ENCODE measurements around the gene SESTD1. TPM values are rescaled to one million over a fixed set of nuclear protein-coding genes. Genes with fewer than 3 reads are reported as not detected.
A peak's percentile ranks its signal among the peaks of the same experiment; 100 is the strongest.

The SESTD1 gene
- total and polyA plus RNA-seq, 2 of the 13 experiments (the other 11 are each of a cell fraction or from before 2014, with no cell fraction given): 74.4 to 101 TPM

DNA sequence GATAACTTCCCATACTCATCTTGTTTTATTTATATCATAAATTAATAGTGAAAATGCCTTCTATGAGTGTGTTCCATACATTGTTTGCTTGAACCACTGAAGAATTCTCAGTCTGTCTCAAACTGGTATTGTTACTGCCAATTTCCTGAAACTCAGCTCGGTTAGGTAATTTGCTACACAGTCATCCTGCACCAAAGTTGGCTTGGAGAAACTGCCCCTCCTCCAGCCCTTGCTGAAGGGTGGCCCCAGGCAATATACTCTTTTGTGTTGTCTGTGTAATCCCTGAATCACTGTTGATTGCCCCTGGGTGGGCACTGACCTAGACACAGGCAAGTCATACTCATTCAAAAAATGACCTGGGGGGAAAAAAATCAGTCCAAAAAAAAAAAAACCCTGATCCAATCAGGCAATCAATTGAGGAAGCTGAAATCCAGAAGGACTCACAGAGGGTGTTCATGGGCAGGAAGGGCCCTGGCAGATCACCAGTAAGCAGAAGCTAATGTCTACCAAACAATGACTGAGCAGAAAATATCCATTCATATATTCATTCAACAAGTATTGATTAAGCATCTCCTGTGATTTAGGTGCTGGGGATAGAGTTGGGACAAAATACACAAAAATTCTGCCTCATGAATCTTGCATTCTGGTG, 3.8 kb upstream of the SESTD1 start (continued):
- TF ChIP-seq, protein P1, sequence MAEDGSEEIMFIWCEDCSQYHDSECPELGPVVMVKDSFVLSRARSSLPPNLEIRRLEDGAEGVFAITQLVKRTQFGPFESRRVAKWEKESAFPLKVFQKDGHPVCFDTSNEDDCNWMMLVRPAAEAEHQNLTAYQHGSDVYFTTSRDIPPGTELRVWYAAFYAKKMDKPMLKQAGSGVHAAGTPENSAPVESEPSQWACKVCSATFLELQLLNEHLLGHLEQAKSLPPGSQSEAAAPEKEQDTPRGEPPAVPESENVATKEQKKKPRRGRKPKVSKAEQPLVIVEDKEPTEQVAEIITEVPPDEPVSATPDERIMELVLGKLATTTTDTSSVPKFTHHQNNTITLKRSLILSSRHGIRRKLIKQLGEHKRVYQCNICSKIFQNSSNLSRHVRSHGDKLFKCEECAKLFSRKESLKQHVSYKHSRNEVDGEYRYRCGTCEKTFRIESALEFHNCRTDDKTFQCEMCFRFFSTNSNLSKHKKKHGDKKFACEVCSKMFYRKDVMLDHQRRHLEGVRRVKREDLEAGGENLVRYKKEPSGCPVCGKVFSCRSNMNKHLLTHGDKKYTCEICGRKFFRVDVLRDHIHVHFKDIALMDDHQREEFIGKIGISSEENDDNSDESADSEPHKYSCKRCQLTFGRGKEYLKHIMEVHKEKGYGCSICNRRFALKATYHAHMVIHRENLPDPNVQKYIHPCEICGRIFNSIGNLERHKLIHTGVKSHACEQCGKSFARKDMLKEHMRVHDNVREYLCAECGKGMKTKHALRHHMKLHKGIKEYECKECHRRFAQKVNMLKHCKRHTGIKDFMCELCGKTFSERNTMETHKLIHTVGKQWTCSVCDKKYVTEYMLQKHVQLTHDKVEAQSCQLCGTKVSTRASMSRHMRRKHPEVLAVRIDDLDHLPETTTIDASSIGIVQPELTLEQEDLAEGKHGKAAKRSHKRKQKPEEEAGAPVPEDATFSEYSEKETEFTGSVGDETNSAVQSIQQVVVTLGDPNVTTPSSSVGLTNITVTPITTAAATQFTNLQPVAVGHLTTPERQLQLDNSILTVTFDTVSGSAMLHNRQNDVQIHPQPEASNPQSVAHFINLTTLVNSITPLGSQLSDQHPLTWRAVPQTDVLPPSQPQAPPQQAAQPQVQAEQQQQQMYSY (CRISPR knock-in tag; IDR thresholded peaks at IDR 0.05): no peak
- TF ChIP-seq, protein P2, sequence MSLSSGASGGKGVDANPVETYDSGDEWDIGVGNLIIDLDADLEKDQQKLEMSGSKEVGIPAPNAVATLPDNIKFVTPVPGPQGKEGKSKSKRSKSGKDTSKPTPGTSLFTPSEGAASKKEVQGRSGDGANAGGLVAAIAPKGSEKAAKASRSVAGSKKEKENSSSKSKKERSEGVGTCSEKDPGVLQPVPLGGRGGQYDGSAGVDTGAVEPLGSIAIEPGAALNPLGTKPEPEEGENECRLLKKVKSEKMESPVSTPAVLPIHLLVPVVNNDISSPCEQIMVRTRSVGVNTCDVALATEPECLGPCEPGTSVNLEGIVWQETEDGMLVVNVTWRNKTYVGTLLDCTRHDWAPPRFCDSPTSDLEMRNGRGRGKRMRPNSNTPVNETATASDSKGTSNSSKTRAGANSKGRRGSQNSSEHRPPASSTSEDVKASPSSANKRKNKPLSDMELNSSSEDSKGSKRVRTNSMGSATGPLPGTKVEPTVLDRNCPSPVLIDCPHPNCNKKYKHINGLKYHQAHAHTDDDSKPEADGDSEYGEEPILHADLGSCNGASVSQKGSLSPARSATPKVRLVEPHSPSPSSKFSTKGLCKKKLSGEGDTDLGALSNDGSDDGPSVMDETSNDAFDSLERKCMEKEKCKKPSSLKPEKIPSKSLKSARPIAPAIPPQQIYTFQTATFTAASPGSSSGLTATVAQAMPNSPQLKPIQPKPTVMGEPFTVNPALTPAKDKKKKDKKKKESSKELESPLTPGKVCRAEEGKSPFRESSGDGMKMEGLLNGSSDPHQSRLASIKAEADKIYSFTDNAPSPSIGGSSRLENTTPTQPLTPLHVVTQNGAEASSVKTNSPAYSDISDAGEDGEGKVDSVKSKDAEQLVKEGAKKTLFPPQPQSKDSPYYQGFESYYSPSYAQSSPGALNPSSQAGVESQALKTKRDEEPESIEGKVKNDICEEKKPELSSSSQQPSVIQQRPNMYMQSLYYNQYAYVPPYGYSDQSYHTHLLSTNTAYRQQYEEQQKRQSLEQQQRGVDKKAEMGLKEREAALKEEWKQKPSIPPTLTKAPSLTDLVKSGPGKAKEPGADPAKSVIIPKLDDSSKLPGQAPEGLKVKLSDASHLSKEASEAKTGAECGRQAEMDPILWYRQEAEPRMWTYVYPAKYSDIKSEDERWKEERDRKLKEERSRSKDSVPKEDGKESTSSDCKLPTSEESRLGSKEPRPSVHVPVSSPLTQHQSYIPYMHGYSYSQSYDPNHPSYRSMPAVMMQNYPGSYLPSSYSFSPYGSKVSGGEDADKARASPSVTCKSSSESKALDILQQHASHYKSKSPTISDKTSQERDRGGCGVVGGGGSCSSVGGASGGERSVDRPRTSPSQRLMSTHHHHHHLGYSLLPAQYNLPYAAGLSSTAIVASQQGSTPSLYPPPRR (CRISPR knock-in tag; IDR thresholded peaks at IDR 0.05; ENCODE audit: borderline replicate concordance): no peak
- TF ChIP-seq ZFP82 (CRISPR knock-in tag; IDR thresholded peaks at IDR 0.05; ENCODE audit: borderline replicate concordance) (no peak), ZNF644 (CRISPR knock-in tag; IDR thresholded peaks at IDR 0.05; ENCODE audit: low read depth) (peak; percentile 78), EP300 (IDR thresholded peaks at IDR 0.05; ENCODE audit: low read depth in 2 of 2, low read length in 2 of 2) (peak in 1 of 2 experiments; percentile 29; a peak in 1 of 4 replicates), EP300 (CRISPR knock-in tag; IDR thresholded peaks at IDR 0.05; ENCODE audit: borderline replicate concordance) (no peak), RCOR2 (CRISPR knock-in tag; IDR thresholded peaks at IDR 0.05) (no peak), DNMT3B (CRISPR knock-in tag; conservative IDR thresholded peaks at IDR 0.05) (no peak), MIXL1 (CRISPR knock-in tag; IDR thresholded peaks at IDR 0.05) (no peak), ZEB1 (IDR thresholded peaks at IDR 0.05; ENCODE audit: insufficient replicate concordance, low read depth) (no peak), ZNF792 (CRISPR knock-in tag; IDR thresholded peaks at IDR 0.05) (no peak), ZKSCAN5 (CRISPR knock-in tag; IDR thresholded peaks at IDR 0.05) (no peak), CEBPG (CRISPR knock-in tag; IDR thresholded peaks at IDR 0.05) (peak; percentile 54), ZNF124 (CRISPR knock-in tag; IDR thresholded peaks at IDR 0.05) (0 out of 2 replicates have a peak, but pooled peaks have one; percentile 31), ZNF546 (CRISPR knock-in tag; conservative IDR thresholded peaks at IDR 0.05) (no peak), CCDC6 (CRISPR knock-in tag; IDR thresholded peaks at IDR 0.05) (no peak), ELF1 (CRISPR knock-in tag; IDR thresholded peaks at IDR 0.05) (peak; percentile 38; the same call in 1 of the 2 replicates), MED13 (CRISPR knock-in tag; IDR thresholded peaks at IDR 0.05) (no peak)
- TF ChIP-seq, protein P3, sequence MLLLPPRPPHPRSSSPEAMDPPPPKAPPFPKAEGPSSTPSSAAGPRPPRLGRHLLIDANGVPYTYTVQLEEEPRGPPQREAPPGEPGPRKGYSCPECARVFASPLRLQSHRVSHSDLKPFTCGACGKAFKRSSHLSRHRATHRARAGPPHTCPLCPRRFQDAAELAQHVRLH (CRISPR knock-in tag; IDR thresholded peaks at IDR 0.05; ENCODE audit: borderline replicate concordance, low read depth): peak; percentile 19; the same call in 1 of the 2 replicates
- TF ChIP-seq, protein P4, sequence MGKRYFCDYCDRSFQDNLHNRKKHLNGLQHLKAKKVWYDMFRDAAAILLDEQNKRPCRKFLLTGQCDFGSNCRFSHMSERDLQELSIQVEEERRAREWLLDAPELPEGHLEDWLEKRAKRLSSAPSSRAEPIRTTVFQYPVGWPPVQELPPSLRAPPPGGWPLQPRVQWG (CRISPR knock-in tag; IDR thresholded peaks at IDR 0.05; ENCODE audit: borderline replicate concordance, low read depth): no peak

Data from HepG2 (cell line).